Thyroid gland (tissue), 4 donors: ENCODE measurements around the gene TNFRSF25.

Experiments used
- CTCF ChIP-seq, 6 experiments: fragments of 200-600 bp in 3 of 6; fragments of 450-650 bp in 3 of 6; sonication (generic) in 3 of 6; IDR thresholded peaks; one replicate each; pipeline ENCODE4 v1.5.1; 2016 to 2019; ENCODE audit warnings: antibody characterized with exemption in 6 of 6, mild to moderate bottlenecking in 2 of 6, inconsistent platforms in 1 of 6, moderate library complexity in 1 of 6
- POLR2A ChIP-seq, 2 donors: fragments of 450-650 bp; IDR thresholded peaks; one replicate each; pipeline ENCODE4 v1.6.1; 2017; ENCODE audit warnings: antibody characterized with exemption in 2 of 2, mild to moderate bottlenecking in 2 of 2, moderate library complexity in 1 of 2

DNA sequence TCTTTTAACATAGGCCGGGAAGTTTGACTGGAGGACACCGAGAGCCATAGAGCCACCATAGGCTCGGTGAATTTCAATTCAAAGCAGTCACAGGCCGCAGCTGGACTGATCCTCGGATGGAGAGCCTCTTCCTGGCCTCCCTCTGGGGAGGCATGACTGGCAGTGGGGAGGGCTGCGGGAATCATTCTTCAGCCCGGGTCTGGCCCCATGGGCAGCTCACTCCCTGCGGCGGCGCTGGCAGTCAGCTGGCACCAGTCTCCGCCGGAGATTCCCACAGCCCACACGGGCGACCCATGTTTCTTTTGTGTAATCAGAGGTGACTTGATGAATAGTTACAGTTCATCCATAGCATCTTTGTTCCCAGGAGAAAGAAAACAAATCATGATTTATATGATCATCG is 30.8 kb downstream of the TNFRSF25 start:
- TF ChIP-seq CTCF (IDR thresholded peaks at IDR 0.05) (no peak), POLR2A (IDR thresholded peaks at IDR 0.05) (no peak)
